H1 (cell line): ENCODE results near the gene ZBTB1. TPM values are rescaled to one million over a fixed set of nuclear protein-coding genes. Genes with fewer than 3 reads are reported as not detected.
A peak's percentile ranks its signal among the peaks of the same experiment; 100 is the strongest.

Experiments
- CTCF ChIA-PET: fragments of 300-600 bp; sonication (Branson Sonifier 250); formaldehyde crosslinking; loops from one replicate; lab custom pipeline; 2021; ENCODE audit not compliant: partially characterized antibody; lab: Charles Lee
- POLR2A ChIA-PET: fragments of 300-600 bp; sonication (Branson Sonifier 250); formaldehyde crosslinking; loops from one replicate; lab custom pipeline; 2021; ENCODE audit warnings: inconsistent platforms; ENCODE audit not compliant: partially characterized antibody; lab: Charles Lee
- DNase-seq, 2 experiments: peaks; one replicate each; pipeline versions ENCODE4 v3.0.0 to v3.0.0-alpha.2; 2010 to 2022; ENCODE audit warnings: low spot score in 2 of 2, low read depth in 1 of 2, mixed read lengths in 1 of 2
- FAIRE-seq: peaks from 2 replicates; lab custom pipeline; 2011; peaks lifted over from hg19 to GRCh38; lab: Jason Lieb, UNC
- H2AFZ ChIP-seq: 2 replicates; pipeline ENCODE4 v1.8.1; 2012; ENCODE audit warnings: low read length, inconsistent platforms
- H2AK5ac ChIP-seq: 2 replicates; pipeline ENCODE4 v1.6.1; 2013; ENCODE audit warnings: low read depth, low read length
- H2BK120ac ChIP-seq: replicated peaks from 2 replicates; pipeline ENCODE3; 2013; ENCODE audit warnings: low read depth, low read length, inconsistent platforms
- H2BK12ac ChIP-seq: 2 replicates; pipeline ENCODE4 v1.6.1; 2013; ENCODE audit warnings: low read depth, low read length
- H2BK15ac ChIP-seq: 2 replicates; pipeline ENCODE4 v1.6.1; 2013; ENCODE audit warnings: low read length
- H2BK20ac ChIP-seq: 2 replicates; pipeline ENCODE4 v1.6.1; 2013; ENCODE audit warnings: low read length
- H2BK5ac ChIP-seq: 2 replicates; pipeline ENCODE4 v1.6.1; 2013; ENCODE audit warnings: low read depth, low read length
- H3K14ac ChIP-seq: 2 replicates; pipeline ENCODE4 v1.6.1; 2013; ENCODE audit warnings: inconsistent platforms; ENCODE audit not compliant: insufficient read length
- H3K18ac ChIP-seq: 2 replicates; pipeline ENCODE4 v1.6.1; 2013; ENCODE audit warnings: low read length; ENCODE audit errors: extremely low read depth
- H3K23ac ChIP-seq: 2 replicates; pipeline ENCODE4 v1.6.1; 2013; ENCODE audit warnings: inconsistent platforms; ENCODE audit not compliant: insufficient read length
- H3K23me2 ChIP-seq: 2 replicates; pipeline ENCODE4 v1.6.1; 2013; ENCODE audit warnings: low read depth, low read length
- H3K27ac ChIP-seq: 2 replicates; pipeline ENCODE4 v1.6.1; 2011; ENCODE audit warnings: low read depth, low read length, inconsistent platforms
- H3K27me3 ChIP-seq, 4 experiments: replicated peaks in 1 of 4; 1 replicate in 1 of 4; 2 replicates in 3 of 4; pipeline versions ENCODE4 v1.6.1 to v1.8.1; 2011 to 2013; ENCODE audit warnings: low read length in 3 of 4, mild to moderate bottlenecking in 3 of 4, inconsistent platforms in 2 of 4, mixed read lengths in 2 of 4, moderate library complexity in 1 of 4; ENCODE audit not compliant: control insufficient read depth in 3 of 4, insufficient read depth in 3 of 4; ENCODE audit errors: extremely low read depth in 1 of 4
- H3K36me3 ChIP-seq, 4 experiments: 2 replicates each; pipeline versions ENCODE4 v1.6.1 to v1.8.1; 2011 to 2013; ENCODE audit warnings: mild to moderate bottlenecking in 4 of 4, low read length in 3 of 4, moderate library complexity in 2 of 4, control low read depth in 1 of 4, inconsistent platforms in 1 of 4; ENCODE audit not compliant: insufficient read depth in 4 of 4, control insufficient read depth in 2 of 4
- H3K4ac ChIP-seq: replicated peaks from 2 replicates; pipeline ENCODE3; 2013; ENCODE audit warnings: low read length, low read depth, mixed read lengths, inconsistent platforms; ENCODE audit not compliant: insufficient read length
- H3K4me1 ChIP-seq, 4 experiments: replicated peaks in 1 of 4; 1 replicate in 1 of 4; 2 replicates in 3 of 4; pipeline versions ENCODE4 v1.6.1 to v1.8.1; 2011 to 2013; ENCODE audit warnings: low read length in 3 of 4, inconsistent platforms in 2 of 4, mixed read lengths in 1 of 4; ENCODE audit not compliant: insufficient read depth in 4 of 4, control insufficient read depth in 3 of 4
- H3K4me2 ChIP-seq, 2 experiments: 2 replicates each; pipeline versions ENCODE4 v1.6.1 to v1.8.1; 2011 to 2013; ENCODE audit warnings: low read depth in 2 of 2, low read length in 2 of 2, control low read depth in 1 of 2, inconsistent platforms in 1 of 2, mild to moderate bottlenecking in 1 of 2; ENCODE audit not compliant: insufficient read depth in 1 of 2
- H3K4me3 ChIP-seq, 4 experiments: fragments of 200-600, 300-600 bp in 1 of 4; sonication (generic), shearing (Covaris generic), sonication (Bioruptor Twin) in 1 of 4; 2 replicates each; pipeline versions ENCODE4 v1.5.1 to v1.8.1; 2011 to 2016; ENCODE audit warnings: low read length in 4 of 4, low read depth in 3 of 4, control low read depth in 2 of 4, inconsistent platforms in 2 of 4, mild to moderate bottlenecking in 2 of 4, mixed read lengths in 1 of 4, moderate library complexity in 1 of 4; ENCODE audit not compliant: insufficient read depth in 2 of 4; ENCODE audit errors: extremely low read depth in 1 of 4
- H3K56ac ChIP-seq: replicated peaks from 2 replicates; pipeline ENCODE3; 2013; ENCODE audit warnings: low read depth, mild to moderate bottlenecking, mixed read lengths, low read length, inconsistent platforms; ENCODE audit not compliant: insufficient read length
- H3K79me1 ChIP-seq: 2 replicates; pipeline ENCODE4 v1.6.1; 2013; ENCODE audit warnings: low read depth, low read length, control low read depth
- H3K79me2 ChIP-seq, 2 experiments: 2 replicates each; pipeline versions ENCODE4 v1.6.1 to v1.8.1; 2012 to 2013; ENCODE audit warnings: low read length in 2 of 2, mild to moderate bottlenecking in 2 of 2, inconsistent platforms in 1 of 2; ENCODE audit not compliant: insufficient read depth in 2 of 2, control insufficient read depth in 1 of 2
- H3K9ac ChIP-seq, 4 experiments: replicated peaks in 1 of 4; 1 replicate in 1 of 4; 2 replicates in 3 of 4; pipeline versions ENCODE4 v1.6.1 to v1.8.1; 2011 to 2013; ENCODE audit warnings: low read depth in 3 of 4, low read length in 3 of 4, control low read depth in 2 of 4, mild to moderate bottlenecking in 2 of 4, moderate library complexity in 2 of 4, inconsistent platforms in 1 of 4; ENCODE audit errors: extremely low read depth in 1 of 4
- H3K9me3 ChIP-seq, 2 experiments: 2 replicates each; pipeline versions ENCODE4 v1.6.1 to v1.8.1; 2012 to 2013; ENCODE audit warnings: mild to moderate bottlenecking in 2 of 2, moderate library complexity in 2 of 2, control low read depth in 1 of 2, inconsistent platforms in 1 of 2, low read depth in 1 of 2, low read length in 1 of 2, mixed read lengths in 1 of 2; ENCODE audit not compliant: insufficient read depth in 2 of 2
- H4K20me1 ChIP-seq, 2 experiments: replicated peaks in 1 of 2; 2 replicates each; pipeline versions ENCODE3 to v1.8.1; 2011 to 2013; ENCODE audit warnings: inconsistent platforms in 2 of 2, low read length in 2 of 2, mild to moderate bottlenecking in 1 of 2; ENCODE audit not compliant: insufficient read depth in 2 of 2, control insufficient read depth in 1 of 2
- H4K5ac ChIP-seq: 2 replicates; pipeline ENCODE4 v1.6.1; 2013; ENCODE audit warnings: low read length, low read depth, mixed read lengths, inconsistent platforms; ENCODE audit not compliant: insufficient read length
- H4K8ac ChIP-seq: 2 replicates; pipeline ENCODE4 v1.8.0; 2013; ENCODE audit warnings: mild to moderate bottlenecking, moderate library complexity, low read length, inconsistent platforms; ENCODE audit not compliant: insufficient read depth; ENCODE audit errors: extremely low read depth
- H4K91ac ChIP-seq: replicated peaks from 2 replicates; pipeline ENCODE3; 2013; ENCODE audit warnings: low read length, mixed read lengths, inconsistent platforms; ENCODE audit not compliant: insufficient read length
- CBX5 ChIP-seq: fragments of 300-800, 300-1000 bp; sonication (generic); IDR thresholded peaks from 2 replicates; pipeline ENCODE4 v1.7.1; 2016; ENCODE audit warnings: antibody characterized with exemption, low read length, low read depth
- polyA plus RNA-seq, 7 experiments: library from polyadenylated mRNA; depleted of rRNA in 3 of 7; stranded (reverse) in 5 of 7; unstranded in 2 of 7; fragments of >200 nt in 5 of 7; fragments of 200-250 nt in 2 of 7; gene quantifications; 1 replicate in 5 of 7; 2 replicates in 1 of 7; 4 replicates in 1 of 7; pipeline versions ENCODE4 v1.2.1 to v1.2.3, GENCODE V29; 2011 to 2013; ENCODE audit warnings: missing spikeins in 2 of 7, mixed read lengths in 2 of 7
- total RNA-seq: library from RNA; stranded (reverse); fragmentation: NEBNext Ultra II Directional; extraction: Animal tissue kit (Norgen Biotek cat#: 25700); gene quantifications from 2 replicates; pipeline ENCODE4 v1.2.1, GENCODE V29; 2021

ZBTB1 gene
- total and polyA plus RNA-seq, 2 of the 8 experiments (the other 6 are each of a cell fraction or from before 2014, with no cell fraction given), result 13.6 to 27.5 TPM

DNA sequence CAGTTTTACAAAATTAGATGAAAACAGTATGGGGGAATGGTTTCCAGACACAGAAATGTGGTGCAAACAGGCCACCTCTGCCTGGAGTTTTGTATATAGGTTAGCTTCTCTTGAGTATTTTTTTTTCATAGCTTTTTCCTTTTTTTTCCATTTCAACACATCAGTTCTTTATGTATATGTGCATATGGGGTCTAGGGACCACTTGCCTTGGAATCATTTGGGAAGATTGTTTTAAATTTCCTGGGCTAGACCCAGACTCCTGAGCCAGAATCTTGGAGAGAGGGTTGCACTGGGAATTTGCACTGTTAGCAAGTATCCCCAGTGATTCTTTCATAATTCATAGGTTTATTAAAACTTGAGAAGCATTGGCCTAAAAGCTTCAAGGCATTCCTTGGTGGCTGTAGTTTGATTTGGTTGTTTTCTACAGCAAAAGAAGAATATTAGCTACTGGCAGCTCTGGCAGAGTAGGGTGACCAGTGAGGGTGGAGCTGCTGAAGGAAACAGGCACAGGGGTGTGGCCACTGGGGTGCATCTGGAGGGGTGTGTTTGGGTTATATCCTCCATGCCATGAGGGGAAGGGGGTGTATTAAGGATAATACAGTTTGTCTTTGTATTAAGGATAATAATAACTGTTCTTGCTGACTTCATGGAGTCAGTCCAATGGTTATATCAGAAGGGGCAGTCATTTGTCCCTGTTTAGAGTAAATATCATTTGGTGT lies 68.0 kb downstream of the ZBTB1 start:
- peak overlapping the region; percentile 39 to 52; a peak in 3 of 4 replicates for H3K4me2 ChIP-seq
- H3K27me3 ChIP-seq, result no peaks in the 10 kb centered on the region
- no peak overlapping the region for H3K23ac ChIP-seq
- H3K9ac ChIP-seq, result no peak overlapping the region
- no peak overlapping the region for H3K56ac ChIP-seq
- H3K79me1 ChIP-seq, result no peaks in the 10 kb centered on the region
- no peak overlapping the region for H2BK120ac ChIP-seq
- H3K9me3 ChIP-seq, result no peaks in the 10 kb centered on the region
- no peak overlapping the region for H4K8ac ChIP-seq
- H3K27ac ChIP-seq, result no peak overlapping the region
- DNase-seq (no peak), FAIRE-seq (no peak)
- no peaks in the 10 kb centered on the region for H3K36me3 ChIP-seq
- H4K91ac ChIP-seq, result peak overlapping the region; percentile 11
- ChIA-PET CTCF (interaction anchor here (0.7 to 2.3 kb wide), 4 partner anchors 12 to 164 kb away, joined by 3 to 8 read pairs (median 4); no protein-coding TSS in a partner anchor), POLR2A (interaction anchor here (1.1 to 2.3 kb wide), 2 partner anchors 8 to 68 kb away, joined by 4 to 5 read pairs; partner anchors contain the start of gene ZBTB1)
- H2AK5ac ChIP-seq, result no peak overlapping the region
- peak overlapping the region; percentile 75; the same call in 1 of the 2 replicates for H2BK12ac ChIP-seq
- H3K23me2 ChIP-seq, result no peaks in the 10 kb centered on the region
- peaks cover 2 to 13% (median 6%) of the 10 kb centered on the region in 4 experiments; a peak in 5 of 7 replicates for H3K4me1 ChIP-seq
- peak overlapping the region in 1 of 4 experiments; percentile 9; a peak in 1 of 8 replicates for H3K4me3 ChIP-seq
- H3K79me2 ChIP-seq, result no peaks in the 10 kb centered on the region
- H3K14ac ChIP-seq, result no peak overlapping the region
- peak overlapping the region; percentile 68; the same call in 1 of the 2 replicates for H2AFZ ChIP-seq
- TF ChIP-seq CBX5, result no peak
- TF ChIP-seq, all 59 proteins: peak for 0
- Histone ChIP-seq H3K18ac (no peak overlapping the region), H2BK15ac (0 out of 2 replicates have a peak overlapping the region, but pooled peaks have one; percentile 31), H4K20me1 (no peaks in the 10 kb centered on the region), H2BK20ac (peak overlapping the region; percentile 82; the same call in 1 of the 2 replicates), H4K5ac (no peak overlapping the region), H2BK5ac (peak overlapping the region; percentile 31; the same call in 1 of the 2 replicates), H3K4ac (no peak overlapping the region)
